HG03097 (cell line): ENCODE data around the gene FSIP1.

Experiments
- ATAC-seq: cut with Tn5 transposase; IDR thresholded peaks from one replicate; pipeline ENCODE4 v1.9.1; 2021; ENCODE audit not compliant: unreplicated experiment, low FRiP score

FSIP1 gene

DNA sequence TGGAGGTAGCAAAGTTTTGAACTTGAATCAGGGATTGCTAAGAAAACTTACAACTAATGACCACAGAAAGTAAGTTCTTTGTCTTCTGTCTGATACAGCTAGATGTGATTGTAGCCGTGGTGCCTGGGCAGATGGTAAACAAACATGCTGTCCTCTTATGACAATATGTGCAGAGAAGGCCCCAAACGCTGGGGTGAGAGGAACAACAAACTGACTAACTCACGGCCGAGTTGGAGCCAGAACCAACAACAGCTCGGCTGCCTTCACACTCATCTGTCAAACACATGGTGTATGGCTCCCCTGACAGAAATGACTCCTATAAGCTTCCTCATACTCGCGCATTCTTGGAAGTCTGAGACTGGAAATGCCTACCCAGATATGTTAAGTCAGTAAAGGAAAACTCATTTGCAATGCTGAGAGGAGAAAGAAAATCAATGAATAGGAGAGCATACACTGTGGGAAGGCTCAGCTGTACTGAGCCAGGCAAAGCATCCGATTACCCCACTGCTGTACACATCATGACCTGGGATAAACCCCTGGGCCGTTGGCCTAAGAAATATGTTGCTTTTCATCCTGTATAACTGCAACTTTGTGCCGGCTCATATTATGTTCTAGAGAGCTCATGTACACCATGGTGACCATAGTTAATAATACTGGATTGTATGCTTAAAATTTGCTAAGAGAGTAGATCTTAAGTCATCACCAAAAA is 196.1 kb downstream of the FSIP1 start:
- ATAC-seq, result no peak

DNA sequence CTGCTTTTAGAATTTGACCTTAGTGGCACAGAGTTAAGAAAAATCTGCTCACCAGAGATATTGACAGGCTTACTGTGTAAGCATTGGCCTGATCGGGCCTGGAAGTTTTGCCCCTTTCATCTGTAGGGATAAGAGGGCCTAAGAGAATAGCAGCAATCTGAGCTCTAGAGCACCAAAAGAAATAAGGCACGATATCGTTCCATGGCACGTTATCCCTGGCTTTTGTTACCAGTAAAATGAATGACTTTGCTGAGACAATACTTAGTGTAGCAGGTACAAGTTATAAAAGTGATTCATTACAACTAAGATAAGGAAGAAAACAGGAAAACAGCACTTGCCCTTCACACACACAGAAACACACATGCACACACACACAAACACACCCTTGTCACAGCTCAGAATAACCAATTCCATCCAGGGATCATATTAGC is 196.8 kb downstream of the FSIP1 start:
- ATAC-seq, result no peak

DNA sequence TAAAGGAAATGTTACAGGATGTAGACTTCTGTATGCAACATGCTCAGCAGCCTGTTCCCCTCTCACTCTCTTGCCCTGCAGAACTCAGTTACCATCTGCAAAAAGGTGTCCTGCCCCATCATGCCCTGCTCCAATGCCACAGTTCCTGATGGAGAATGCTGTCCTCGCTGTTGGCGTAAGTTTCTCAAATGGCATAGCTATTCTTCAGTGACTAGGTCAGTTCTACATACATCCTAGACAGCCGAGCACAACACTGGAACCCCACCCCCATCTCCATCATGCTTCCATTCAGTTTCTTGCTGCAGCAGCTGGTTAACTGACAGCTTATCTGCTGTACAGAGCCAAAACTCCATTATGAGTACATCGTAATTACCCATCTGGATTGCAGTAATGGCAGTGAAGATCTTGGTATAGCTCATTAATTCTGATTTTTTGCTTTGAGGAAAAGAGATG is 197.2 kb downstream of the FSIP1 start:
- no peak for ATAC-seq

DNA sequence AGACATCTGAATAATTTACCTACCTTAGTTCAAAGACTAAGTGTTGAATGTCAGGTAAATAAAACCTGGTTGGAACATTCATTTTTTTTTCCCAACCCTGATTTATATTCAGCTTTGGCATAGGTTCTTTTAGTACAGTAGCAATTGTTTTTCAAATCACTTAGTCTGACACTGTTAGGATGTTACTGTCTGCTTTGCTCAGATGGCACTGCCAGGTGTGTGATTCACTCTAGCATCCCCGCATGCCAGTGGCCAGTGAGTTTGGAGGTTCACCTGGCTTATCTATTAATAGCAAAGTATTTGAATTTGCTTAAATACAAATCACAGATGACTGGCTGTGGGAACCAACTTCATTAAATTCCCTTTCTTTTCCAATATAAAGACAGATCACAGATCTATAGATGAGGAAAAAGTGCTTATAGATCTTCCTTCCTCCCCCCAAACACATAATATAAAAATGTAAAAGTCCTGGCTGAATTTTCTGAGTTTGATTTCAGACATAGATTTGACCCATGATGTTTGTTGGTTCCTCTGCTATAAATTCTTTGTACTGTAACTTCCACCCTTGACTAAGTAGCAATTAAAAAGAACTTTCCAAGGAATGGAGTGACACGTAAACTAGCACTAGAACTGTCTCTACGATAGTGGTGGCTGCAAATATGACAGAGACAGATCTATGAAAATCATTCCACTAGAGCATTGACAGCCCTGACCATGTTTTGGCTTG is 197.8 kb downstream of the FSIP1 start:
- ATAC-seq, result no peak

DNA sequence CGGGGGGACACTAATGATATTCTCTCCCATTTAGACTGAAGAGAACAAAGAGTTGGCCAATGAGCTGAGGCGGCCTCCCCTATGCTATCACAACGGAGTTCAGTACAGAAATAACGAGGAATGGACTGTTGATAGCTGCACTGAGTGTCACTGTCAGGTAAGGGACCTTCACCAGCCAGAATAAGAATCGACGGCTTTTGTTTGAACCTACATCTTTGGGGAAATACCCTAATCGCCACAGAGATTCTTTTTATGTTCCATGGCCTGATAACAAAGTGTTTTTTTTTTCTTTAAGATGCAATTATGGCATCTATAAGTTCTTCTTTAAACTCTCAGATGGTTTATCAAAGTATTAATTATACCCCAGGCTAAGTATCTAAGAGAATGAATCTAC is 198.4 kb downstream of the FSIP1 start:
- no peak for ATAC-seq

DNA sequence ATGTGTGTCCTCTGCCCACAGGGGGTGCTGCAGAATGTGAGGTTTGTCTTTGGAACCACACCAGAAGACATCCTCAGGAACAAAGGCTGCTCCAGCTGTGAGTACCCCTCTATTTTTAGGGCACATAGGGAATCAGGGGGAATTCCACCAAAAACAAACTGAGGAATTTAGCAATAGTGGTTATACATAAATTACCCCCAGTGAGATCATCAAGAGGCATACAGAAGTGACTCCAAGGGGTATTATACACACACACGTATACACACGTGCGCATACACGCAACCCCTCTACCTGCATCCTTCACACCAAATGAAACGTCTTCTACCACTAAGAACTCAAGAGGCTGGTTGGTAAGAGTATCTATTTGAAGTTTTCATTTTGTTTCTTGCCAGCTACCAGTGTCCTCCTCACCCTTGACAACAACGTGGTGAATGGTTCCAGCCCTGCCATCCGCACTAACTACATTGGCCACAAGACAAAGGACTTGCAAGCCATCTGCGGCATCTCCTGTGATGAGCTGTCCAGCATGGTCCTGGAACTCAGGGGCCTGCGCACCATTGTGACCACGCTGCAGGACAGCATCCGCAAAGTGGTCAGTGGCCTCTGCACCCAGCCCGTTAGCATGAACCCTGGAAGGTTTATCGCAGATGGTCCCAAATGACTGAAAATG is 198.9 kb downstream of the FSIP1 start:
- ATAC-seq, result no peak

DNA sequence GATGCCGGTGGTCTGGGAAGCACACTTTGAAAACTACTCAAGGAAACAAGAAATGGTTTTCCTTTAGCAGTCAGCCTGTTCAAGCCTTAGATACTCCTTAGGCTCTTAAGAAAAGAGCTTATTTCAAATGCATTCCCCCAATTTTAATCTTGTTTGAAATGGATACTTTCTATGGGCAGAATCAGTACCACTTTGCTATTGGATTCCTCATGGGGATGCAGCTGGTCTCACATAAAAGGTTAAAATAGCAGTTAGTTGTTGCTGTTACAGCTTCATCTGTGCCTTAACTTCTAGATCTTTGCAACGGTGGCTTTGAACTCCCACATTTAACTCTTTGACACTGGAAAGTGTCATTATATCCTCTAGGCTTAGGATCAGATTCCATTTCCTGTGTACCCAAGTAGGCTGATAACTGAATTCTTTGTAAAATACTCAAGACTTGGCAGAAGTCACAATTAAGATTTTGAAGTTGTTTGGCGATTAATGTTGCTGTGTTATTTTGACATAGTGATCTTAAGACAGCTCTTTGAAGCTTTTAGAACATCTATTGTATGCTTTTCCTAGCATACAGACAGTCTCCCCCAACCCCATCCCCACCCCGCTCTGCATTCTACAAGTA is 199.6 kb downstream of the FSIP1 start:
- no peak for ATAC-seq

DNA sequence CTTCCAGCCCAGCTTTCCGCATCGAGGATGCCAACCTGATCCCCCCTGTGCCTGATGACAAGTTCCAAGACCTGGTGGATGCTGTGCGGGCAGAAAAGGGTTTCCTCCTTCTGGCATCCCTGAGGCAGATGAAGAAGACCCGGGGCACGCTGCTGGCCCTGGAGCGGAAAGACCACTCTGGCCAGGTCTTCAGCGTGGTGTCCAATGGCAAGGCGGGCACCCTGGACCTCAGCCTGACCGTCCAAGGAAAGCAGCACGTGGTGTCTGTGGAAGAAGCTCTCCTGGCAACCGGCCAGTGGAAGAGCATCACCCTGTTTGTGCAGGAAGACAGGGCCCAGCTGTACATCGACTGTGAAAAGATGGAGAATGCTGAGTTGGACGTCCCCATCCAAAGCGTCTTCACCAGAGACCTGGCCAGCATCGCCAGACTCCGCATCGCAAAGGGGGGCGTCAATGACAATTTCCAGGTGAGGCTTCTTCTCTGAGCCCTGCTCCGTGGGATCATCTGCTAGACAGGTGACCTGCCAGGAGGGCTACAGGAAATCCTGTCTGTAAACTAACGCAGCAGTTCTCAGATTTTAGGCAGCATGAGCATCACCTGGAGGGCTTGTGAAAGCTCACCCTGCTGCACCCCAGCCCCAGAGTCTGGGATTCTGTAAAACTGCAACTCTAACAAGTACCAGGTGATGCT is 200.2 kb downstream of the FSIP1 start:
- no peak for ATAC-seq

DNA sequence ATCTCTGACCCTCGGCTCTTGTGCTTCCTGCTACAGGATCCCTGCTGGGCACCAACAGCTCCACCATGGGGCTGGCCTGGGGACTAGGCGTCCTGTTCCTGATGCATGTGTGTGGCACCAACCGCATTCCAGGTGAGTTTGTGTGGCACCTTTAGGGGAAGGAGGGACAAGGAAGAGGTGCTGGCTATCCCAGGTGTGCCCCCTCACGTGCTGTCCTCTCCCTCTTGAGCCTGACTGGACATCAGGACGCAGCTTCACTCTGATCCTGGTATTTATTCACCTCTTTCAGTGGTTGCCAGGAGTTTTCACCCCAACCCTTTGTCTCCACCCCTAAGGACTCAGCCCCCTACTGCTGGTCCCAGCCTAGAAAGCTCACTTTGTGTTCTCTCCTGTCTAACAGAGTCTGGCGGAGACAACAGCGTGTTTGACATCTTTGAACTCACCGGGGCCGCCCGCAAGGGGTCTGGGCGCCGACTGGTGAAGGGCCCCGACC is 200.8 kb downstream of the FSIP1 start:
- ATAC-seq, result no peak

DNA sequence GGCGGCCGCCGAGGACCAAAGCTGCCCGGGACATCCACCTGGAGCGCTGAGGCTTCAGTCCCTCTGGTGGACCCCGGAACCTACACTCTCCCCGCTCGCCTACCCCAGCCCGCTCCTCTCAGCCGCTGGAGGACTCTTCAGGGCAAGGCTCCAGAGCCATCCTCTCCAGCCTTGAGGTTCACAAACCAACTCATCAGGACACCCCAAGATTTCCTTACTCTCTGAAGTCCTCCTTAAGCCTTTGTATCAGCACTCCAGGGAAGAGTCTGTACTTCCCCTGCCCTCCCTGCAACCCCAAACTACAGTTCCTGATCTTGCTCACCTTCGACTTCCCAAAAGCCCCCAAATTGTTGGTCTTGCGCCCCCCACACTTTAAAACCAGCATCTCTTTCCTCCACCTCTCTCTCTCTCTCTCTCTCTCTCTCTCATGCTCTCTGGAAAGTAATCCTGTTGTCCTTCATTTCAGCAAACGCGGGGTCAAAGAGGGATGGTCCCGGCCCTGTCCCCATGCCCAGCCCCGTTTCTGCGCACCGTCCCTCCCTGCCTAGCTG is 201.3 kb downstream of the FSIP1 start:
- no peak for ATAC-seq

DNA sequence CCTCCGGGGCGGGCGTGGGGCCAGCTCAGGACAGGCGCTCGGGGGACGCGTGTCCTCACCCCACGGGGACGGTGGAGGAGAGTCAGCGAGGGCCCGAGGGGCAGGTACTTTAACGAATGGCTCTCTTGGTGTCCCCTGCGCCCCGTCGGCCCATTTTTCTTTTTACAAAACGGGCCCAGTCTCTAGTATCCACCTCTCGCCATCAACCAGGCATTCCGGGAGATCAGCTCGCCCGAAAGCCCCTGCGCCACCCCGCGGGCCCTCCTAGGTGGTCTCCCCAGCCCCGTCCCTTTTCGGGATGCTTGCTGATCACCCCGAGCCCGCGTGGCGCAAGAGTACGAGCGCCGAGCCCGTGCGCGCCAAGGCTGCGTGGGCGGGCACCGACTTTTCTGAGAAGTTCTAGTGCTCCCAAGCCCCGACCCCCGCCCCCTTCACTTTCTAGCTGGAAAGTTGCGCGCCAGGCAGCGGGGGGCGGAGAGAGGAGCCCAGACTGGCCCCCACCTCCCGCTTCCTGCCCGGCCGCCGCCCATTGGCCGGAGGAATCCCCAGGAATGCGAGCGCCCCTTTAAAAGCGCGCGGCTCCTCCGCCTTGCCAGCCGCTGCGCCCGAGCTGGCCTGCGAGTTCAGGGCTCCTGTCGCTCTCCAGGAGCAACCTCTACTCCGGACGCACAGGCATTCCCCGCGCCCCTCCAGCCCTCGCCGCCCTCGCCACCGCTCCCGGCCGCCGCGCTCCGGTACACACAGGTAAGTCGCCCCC is 202.0 kb downstream of the FSIP1 start, which contains the start of gene THBS1:
Gene THBS1, plus strand, starts transcription at position 595 of the 757 bp plus-strand sequence. CDS start 779 bp downstream, outside the sequence.
- ATAC-seq, result no peak

DNA sequence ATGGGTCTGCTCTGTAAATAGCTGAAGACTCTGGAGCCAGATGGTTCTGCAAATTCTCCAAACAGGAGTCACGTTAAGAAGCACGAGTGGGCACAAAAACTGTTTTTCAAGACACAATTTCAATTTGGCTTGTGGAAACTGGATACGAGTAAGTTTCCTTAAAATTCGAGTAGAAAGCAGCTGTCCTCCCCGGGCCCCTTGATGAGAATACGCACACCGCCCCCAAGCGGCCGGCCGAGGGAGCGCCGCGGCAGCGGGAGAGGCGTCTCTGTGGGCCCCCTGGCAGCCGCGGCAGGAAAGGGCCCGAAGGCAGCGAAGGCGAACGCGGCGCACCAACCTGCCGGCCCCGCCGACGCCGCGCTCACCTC is 202.5 kb downstream of the FSIP1 start:
- peak; percentile 59 for ATAC-seq

DNA sequence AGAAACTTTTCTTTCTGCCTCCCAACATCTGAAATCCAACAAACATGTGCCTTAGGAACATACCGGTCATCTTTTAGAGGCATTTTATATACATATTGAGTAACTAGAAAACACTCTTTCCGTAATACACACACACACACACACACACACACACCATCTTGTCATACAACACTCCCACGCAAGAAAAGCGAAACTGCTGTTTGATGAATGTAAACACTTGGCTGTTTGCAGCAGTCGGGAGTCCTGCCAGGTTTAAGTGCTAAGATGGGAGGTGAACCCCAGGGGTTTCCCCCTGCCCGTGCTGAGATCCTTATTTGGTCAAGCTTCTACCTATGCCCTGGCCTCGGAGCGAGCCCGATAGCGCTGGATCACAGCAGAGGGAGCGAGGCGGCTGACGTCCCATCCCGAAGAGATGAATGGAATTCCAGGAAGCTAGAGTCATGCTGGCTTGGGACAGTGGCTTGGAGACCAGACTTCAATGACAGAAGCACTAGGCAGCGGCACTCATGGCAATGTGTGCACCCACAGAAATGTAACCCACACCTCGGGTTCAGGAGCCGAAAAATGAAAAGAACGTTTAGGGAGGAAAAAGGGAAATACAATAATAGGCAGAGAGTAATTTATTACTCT is 203.0 kb downstream of the FSIP1 start:
- ATAC-seq, result no peak

DNA sequence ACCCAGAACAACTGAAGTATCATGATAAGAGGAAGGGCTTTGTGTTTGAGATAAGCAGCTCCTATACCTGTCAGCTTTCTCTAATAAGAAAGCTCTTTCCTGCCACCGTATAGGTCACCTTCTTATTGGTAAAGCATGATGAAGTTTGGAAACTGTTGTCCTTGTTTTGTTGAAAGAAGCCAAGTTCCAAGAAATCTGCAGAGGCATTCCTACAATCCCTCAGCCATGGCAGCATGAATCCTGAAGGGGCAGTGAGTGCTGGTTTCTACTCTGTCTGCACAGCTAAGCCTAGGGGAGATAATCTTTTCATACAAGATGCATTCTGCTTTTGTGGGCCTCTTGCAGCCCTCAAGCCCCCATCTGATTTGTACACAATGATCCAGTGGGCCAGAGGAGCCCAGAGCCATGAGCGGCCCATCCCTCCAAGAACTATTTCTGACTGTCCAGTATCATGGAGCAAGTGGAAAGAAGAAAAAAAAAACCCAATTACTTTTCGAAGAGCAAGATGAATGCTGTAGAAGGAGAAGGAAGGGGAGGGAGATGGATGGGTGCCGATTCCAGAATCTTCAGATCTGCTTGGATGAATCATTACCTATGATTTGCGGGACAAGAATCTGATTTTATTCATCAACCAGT is 203.7 kb downstream of the FSIP1 start:
- ATAC-seq, result no peak

DNA sequence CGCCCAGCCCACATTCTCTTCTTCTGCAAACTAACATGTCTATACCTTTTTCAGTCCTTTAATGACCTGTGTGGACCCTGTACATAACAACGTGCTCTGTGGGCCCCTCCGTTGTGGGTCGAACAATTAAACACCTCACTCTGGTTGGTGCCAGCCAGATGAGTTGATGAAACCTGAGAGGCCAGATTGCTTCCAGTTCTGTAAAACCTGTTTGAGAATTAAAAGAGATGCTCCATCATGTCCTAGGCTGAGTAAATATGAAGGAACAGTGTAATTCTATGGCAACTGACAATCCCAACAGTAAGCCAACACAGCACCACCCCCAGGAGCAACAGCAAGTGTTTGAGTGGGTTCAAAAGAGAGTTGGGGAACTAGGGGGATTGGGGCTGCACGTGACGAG is 207.5 kb downstream of the FSIP1 start:
- no peak for ATAC-seq

DNA sequence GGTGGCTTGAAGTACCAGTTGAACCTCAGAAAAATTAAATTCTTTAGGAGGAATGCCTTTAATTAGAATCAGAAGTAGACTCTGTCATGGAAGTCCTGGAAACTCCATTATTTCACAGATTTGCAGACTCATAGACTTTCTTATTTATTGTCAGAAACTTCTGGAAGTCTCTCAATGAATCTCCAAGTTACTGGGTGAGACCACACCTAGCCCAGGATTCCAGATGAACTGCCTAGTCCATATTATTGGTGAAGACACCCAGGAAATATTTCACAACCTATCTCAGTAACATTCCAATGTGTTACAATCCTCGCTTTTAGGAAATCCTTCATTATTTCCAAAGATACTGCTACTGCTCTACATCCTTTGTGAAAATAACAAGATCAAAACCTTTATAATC is 208.2 kb downstream of the FSIP1 start:
- no peak for ATAC-seq

DNA sequence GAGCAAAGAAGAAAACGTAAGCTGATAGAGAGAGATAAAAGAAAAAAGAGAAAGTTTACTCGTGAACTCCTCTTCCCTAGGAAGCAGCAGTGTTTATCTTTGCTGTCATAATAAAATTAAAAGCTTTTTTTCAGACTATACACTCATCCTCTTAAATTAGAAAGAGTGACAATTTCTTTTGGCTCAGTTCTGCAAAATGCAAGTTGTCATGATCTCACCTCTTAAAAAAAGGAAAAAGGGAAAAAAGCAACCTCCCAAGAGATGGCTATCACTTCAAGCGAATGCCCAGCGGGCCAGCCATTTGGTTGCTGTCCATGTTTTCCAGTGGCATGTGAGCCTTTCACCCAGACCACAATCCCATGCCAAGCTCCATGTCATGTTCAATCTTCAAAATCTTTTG is 208.8 kb downstream of the FSIP1 start:
- ATAC-seq, result no peak

DNA sequence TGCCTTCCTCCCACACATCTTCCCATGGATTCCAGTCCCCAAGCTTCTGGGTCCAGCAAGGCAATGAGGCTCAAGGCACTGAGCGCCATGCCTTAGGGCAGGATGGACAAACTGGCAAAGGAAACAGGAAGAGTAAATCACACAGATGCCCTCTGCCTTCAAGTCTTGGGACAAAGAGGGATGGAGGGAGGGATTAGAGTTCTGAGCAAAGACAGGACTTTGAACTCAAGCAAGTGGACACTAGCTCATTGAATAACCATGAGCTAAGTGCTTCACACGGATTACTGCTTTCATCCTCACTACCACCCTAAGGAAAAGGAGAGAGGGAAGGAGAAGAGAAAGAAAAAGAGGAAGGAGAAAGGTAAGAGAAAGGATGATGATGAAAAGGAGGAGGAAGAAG is 209.4 kb downstream of the FSIP1 start:
- no peak for ATAC-seq
